PC-3 (cell line): ENCODE measurements around the gene NEU4.

Source experiments
- EZH2 ChIP-seq: fragments of 300-600 bp; sonication (generic); IDR thresholded peaks from one replicate; pipeline ENCODE4 v1.6.1; 2017; ENCODE audit warnings: antibody characterized with exemption, mild to moderate bottlenecking, low read length; ENCODE audit not compliant: unreplicated experiment
- EZH2phosphoT487 ChIP-seq: fragments of 300-600 bp; sonication (generic); IDR thresholded peaks from 2 replicates; pipeline ENCODE4 v1.6.1; 2018; ENCODE audit warnings: mild to moderate bottlenecking, antibody characterized with exemption, low read length, borderline replicate concordance
- TF ChIP-seq, protein P1 (sequence below): fragments of 300-600 bp; sonication (generic); conservative IDR thresholded peaks from 2 replicates; pipeline ENCODE4 v1.5.1; 2017; ENCODE audit warnings: antibody characterized with exemption, low read depth, mild to moderate bottlenecking, low read length

DNA sequence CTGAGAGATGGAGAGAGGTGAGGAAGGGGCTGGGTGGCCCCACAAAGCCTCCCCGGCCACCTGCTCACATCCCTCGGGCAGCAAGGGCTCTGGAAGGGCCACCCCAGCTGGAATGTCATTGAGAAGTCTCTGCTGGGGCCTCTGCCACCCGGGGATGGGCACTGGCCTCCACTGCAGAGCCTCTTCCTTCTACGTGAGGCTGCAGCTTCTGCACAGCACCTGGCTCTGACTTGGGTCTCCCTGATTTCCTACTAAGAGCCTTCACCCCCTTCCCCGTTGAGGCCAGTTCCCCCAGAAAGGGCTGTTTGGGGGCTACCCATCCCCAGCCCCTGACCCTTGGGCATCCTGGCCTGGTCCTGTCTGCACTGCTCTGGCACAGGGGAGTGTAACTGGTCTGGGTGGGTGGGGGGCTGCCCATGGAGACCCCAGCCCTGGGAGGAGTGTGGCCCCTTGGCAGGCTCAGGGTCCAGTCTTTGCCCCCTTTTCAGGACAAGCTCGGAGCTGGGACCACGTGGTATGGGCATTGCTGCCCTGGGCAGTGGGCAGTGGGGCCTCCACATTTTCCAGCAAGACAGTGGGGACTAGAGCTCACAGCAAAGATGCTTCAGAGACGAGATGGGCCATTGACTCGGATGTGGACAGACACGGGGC is 44.1 kb downstream of the NEU4 start:
- TF ChIP-seq, protein P1, sequence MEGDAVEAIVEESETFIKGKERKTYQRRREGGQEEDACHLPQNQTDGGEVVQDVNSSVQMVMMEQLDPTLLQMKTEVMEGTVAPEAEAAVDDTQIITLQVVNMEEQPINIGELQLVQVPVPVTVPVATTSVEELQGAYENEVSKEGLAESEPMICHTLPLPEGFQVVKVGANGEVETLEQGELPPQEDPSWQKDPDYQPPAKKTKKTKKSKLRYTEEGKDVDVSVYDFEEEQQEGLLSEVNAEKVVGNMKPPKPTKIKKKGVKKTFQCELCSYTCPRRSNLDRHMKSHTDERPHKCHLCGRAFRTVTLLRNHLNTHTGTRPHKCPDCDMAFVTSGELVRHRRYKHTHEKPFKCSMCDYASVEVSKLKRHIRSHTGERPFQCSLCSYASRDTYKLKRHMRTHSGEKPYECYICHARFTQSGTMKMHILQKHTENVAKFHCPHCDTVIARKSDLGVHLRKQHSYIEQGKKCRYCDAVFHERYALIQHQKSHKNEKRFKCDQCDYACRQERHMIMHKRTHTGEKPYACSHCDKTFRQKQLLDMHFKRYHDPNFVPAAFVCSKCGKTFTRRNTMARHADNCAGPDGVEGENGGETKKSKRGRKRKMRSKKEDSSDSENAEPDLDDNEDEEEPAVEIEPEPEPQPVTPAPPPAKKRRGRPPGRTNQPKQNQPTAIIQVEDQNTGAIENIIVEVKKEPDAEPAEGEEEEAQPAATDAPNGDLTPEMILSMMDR, result no peak
- TF ChIP-seq EZH2 (no peak), EZH2phosphoT487 (no peak)
